SHP77 treated with DMSO at 0.1 percent for 48 hours (cell line): ENCODE measurements around the gene NUMA1.

Source experiments
- DNase-seq: peaks from one replicate; lab custom pipeline; 2025; lab: John Stamatoyannopoulos, UW

NUMA1 gene

GRCh38 chr11:72067676-72068075, 12.7 kb downstream of the NUMA1 start:
- DNase-seq, result no peak

GRCh38 chr11:72067266-72067665, 13.1 kb downstream of the NUMA1 start:
- no peak for DNase-seq

DNA sequence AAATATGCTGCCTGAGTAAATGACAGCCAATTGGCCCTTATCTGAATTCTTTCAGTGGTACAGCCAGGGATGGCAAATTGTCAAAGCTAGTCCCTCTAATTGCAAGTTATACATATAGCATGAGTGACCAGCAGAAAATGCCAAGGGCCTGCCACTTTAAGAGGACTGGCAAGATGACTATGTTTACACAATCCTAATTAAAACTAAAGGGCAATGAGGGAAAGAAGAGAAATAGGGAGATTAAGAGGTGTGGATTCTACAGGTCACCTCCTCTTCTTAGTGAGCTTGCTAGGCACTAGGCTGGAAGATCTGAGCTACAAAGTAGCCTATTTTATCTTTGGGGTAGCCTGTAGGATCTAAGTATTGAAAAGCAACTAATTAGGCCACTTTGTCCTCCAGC, 13.5 kb downstream of the NUMA1 start:
- DNase-seq, result no peak

DNA sequence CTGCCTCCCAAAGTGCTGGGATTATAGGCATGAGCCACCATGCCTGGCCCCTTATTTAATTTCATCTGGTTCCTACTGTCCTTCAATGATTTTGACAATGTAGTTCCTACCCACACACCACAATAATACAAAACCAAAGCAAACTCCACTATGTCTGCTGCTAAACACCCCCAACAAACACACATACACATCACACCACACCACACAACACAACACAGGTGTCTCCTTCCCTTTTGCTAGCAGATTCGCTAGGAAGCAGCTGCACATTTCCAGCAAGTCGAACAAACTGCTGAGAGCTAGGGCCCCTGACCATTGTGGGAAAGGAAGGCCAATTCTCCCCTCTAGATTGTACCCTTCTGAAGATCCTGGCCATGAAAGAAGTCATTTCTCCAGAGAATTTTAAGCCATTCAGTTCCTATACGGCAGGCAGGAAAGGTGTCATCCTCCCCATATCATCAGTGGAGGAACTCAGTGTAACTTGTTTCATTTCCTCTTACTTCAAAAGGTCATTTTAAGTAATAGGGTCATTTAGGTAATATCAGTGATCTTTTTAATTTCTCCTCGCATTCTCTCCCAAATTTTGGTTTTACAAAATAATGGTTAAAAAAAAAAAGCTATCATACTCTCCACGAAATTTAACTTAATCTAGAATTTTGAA, 18.5 kb downstream of the NUMA1 start:
- DNase-seq, result no peak

DNA sequence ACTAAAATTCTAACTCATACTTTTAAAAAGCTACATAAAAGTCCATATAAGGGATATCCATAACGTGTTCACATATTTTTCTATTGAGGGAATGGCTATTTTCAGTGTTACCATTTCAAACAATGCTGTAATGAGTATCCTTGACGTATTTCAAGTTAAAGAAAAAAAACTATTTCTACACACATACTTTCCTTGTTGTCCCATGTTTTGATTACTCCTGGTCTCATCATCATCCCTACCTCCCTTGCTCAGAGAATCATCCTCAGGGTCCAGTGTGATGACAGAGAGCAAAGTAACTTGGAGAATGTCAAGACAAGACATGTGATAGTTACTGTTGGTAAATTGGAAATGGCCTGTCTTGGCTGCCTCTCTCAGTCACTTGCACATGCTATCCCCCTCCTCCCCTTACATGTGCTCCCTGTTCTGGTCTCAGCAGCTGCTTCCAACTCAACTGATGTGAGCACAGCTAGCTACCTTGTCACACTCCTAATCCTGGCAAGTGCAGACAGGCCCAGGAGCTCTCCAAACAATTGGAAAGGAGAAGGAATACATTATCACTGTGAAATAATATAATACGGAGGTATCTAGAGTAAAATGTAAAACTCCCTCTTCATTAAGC, 21.8 kb downstream of the NUMA1 start:
- DNase-seq, result no peak

DNA sequence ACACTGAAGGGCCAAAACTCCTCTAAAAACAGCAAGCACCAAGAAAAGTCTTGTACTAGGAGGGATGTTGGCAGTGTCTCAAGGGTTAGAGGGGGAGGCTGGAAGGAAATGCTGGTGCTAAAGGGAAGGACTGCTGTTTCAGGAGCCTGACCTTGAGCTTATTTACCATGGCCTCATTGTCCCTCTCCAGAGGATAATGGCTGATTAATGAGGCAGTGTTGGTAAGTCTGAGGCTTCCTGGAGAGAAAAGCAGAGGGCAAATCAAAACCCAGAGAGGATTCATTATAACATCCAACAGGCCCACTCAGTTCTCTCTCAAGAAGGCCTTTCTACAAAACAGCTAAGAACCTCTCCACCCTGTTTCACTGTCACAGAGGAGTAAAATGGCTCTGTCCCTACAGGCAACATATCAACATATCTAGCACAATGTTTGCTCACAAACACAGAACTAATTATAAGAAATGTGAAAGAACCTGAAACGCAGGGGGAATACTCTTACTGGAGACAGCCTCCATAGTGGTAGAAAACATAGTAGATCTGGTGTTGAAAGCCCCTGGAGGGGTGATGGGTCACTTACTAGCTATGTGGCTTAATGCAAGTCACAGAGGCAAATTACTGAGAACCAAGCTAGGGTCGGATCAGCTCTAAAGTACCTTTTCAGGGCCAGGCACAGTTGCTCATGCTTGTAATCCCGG, 31.4 kb downstream of the NUMA1 start:
- DNase-seq, result no peak

DNA sequence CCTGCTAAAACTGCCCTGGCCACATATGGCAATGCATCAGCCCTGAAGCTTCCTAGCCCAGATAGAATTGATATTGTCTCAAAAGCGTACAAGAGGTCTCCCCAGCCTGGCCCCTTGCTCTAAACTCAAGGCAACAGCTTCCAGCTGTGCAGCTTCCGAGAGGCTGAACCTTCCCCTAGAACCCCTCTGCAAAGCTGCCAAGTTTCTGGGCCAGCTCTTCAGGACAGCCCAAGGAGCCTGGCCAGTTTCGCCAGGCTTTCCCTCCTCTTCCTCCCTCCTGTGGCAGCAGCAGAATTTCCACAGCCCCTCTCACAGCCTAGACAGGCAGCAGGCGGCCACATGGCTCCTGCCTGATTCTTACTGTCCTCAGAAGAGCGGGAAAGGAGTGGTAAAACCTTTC, 34.5 kb downstream of the NUMA1 start:
- DNase-seq, result no peak

DNA sequence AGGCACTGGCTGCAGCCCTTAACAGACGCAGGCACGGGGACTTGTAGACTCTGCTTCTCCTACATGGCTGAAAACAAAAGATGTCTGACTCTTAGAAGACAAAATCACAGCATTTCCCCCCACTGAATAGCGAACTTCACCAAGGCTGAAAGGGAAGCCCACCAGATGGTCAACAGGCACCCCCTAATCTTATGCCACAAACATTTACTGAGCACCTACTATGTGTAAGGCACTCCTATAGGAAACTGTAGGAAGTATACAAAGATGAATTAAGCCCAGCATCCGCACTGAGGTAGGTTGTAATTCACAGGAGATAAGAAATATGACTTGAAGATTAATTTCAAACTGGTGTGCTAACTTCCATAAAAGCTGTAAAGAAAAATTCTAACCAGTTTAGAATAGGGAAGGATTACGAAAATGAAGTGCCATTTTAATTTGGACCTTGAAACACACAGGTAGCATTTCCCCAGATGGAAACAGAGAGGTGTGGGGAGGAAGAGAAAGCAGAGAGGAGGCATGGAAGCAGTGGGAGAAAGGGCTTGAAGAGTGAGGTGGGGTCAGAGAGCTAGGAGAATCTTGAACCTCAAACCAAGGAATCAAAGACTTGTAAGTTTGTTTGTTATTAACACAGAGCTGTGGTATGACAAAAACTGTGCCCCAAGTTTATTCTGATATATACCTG, 38.1 kb downstream of the NUMA1 start:
- no peak for DNase-seq

- DNase-seq, result peak; percentile 73
Measured at GRCh38 chr11:72041364-72042063, 38.8 kb downstream of the NUMA1 start.

GRCh38 chr11:72040491-72041363, 39.6 kb downstream of the NUMA1 start:
- DNase-seq, result peak; percentile 93

DNA sequence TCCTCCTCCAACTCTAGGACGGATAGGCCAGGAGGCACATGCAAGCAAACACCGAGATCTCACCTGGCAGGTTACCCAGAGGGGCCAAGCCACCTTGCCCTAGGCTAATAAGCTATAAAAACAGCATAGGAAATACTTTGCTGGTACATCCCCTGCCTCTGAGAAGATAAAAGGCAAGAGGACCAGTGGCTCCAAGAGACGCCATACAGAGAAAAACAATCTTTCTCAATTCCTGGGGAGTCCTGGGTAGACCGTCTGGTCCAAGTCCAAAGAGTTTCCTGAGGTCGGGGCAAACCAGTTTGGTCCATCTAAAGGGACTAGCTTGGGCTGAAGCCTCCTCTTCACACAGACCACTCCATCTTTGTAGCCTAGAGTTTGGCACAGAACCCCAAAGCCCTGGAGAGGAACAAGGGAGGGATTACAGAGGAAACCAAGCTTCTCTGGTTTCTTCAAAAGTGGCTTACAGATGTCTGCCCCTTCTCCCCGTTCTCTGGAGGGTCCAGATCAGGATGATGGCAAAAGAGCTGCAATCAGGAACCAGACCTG, 40.4 kb downstream of the NUMA1 start:
- DNase-seq, result no peak

GRCh38 chr11:72039031-72039855, 41.1 kb downstream of the NUMA1 start:
- DNase-seq, result no peak

- no peak for DNase-seq
Measured at GRCh38 chr11:72038491-72038890, 41.9 kb downstream of the NUMA1 start.

DNA sequence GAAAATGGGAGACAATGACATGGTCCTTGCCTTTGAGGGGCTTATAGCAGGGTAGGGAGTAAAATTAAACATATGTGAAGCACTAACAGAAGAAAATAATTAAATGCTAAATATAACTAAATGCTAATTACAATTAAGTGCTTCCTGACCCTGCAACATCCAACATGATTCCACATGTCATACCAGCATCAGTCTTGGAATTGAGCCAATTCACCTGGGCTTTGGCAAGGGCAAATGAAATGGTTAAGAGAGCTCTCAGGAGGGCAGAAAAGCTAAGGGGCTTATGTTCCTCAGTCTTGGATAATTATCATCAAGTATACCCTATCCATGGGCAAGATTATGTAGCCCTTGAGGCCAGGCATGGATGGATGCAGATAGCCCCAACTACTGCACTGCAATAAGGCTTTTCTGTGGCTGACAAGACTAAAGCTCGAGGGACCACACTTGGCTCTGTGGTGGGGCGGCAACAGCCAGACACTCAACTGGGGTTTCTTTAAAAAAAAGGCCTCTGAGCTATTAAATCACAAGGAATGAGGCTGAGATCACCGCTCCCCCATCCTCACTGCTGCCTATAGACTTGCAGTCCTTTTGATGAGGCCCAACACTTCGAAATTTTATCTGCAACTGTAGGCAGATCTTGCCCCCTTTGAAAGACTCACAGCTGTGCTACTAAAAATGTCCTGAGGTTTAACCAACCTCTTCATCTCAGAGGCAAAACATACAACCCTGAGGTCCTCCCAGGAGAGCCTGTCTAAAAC, 42.6 kb downstream of the NUMA1 start:
- no peak for DNase-seq

DNA sequence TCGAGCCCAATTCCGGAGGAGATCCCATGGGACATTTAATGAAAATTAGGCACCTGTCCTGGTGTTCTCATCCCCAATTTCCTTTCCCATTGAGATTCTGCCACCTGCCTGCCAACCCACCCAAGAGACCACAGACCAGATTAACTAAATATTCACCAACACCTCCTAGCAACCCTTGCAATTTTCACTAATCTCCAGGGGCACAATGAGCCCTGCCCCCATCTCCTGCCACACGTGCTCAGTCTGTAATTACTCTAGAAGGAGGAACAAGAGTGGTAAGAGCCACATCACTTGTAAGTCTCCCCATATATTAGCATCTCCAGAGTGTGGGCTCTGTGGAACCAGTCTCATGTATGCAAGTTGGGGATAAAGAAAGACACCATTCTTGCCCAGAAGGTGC, 43.7 kb downstream of the NUMA1 start:
- DNase-seq, result no peak

DNA sequence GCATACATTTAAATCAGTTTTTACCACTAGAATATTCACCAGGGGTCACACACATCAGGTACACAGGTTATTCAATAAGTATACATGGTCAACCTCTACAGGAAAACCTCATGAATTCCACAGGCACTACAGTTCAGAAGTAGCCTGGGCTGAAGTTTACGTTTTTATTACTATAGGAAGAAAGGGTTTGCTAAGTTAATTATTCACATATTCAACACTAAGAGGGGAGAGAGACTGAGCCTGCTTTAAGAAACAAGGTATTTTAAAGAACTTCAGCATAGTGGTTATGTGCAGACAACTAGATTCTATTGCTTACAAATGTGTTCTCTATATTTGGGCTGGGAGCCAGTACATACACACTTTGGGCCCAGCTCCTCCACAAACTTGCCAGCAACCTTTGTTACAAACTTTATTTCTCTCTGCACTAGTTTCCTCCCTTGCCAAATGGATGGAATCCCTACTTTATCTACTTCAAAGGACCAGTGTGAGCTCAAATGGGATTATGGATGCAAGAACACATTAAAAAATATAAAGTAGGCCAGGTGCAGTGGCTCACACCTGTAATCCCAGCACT, 49.8 kb downstream of the NUMA1 start:
- no peak for DNase-seq

DNA sequence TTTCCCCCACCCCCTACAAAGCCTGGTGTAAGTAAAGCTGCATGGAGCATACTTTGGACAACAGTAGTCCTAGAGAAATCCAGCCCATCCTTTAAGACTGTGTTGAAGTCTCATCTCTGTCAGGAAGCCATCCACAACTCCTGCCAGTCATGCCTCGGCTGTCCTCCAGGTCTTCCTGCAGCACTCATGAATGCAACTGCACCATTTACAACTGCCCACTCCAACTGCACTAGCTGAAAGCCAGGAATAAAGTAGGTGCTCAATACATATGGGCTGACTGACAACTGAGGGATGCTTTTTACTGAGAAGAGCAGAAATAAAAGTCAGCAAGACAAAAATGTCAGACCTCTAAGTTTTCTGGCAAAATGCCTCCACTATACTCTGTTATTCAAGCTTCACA, 54.3 kb downstream of the NUMA1 start:
- DNase-seq, result no peak

- no peak for DNase-seq
Measured at GRCh38 chr11:72024069-72024754, 56.1 kb downstream of the NUMA1 start.
